GM19035 (cell line): ENCODE results near the gene ELL.

Experiments
- ATAC-seq: cut with Tn5 transposase; IDR thresholded peaks from one replicate; pipeline ENCODE4 v1.9.1; 2021; ENCODE audit not compliant: unreplicated experiment

Gene ELL

DNA sequence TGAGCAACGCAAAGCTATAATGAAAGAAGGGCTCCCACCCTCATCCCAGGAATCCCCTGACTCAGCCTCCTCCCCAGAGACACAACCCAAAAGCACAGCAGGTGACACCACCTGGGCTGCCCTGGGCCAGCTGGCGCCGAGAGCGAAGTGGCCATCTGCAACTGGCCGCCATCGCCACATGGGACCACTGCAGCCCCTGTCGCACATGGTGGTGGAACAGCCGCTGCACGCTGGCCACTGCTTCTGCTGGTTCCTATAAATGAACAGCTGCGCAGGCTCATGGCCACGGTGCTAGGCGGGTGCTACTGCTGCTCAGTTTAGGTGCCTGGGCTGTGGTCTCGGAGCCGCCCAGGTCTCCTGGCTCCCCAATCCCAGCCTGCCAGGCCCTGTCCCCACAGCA, 72.3 kb downstream of the ELL start:
- no peak for ATAC-seq

DNA sequence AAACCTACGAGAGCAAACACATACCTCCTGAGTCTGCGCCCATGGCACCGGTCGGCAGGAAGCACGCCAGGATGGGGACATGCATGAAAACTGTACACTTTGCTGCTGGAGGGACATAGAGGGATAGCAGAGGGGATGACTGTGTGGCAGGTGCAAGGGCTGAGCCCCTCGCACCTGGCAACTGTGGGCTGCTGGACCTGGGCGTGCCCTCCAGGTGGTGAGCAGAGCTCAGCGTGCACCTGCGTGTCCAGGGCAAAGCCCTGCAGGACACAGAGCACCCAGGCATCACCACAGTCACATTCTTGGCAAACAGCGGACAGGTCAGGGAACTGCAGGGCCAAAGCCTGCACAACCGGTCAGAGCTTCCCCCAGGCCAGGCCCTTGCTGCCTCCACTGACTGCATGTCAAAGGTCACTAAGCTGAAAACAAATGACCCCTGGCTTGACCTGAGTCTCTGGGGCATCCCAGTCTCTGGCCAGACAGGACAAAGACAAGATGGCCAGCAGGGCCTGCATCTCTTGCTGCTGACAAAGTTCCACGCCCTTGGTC, 75.0 kb downstream of the ELL start:
- ATAC-seq, result no peak

DNA sequence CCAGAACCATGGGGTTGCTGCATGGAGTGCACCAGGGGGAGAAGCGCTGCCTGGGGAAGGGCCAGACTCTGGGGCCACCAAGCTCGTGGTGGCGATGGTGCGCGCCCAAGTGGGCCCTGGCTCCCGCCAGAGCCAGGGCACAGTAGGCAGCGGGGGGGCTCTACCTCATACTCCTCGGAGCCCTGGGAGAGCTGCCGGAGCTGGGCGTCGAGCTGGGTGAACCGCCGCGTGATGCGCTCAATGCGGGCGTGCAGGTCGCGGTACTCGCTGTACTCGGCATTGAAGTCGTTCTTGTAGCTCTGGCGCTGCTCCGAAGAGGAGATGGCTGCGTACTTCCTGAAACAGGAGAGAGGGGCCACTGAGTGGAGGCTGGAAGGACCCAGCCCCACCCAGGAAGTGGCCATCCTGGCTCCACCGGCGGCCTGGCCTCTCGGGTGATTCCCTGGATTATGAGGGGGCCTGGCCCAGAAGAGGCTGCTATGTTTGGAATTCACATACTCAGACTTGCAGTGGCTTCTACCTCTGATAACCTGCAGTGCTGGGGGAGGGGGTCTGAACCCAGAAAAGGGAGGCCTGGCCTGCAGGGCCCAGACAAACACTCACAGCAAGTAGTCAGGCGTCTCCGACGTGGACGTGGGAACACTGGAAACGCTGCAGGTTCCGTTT, 75.6 kb downstream of the ELL start:
- no peak for ATAC-seq

DNA sequence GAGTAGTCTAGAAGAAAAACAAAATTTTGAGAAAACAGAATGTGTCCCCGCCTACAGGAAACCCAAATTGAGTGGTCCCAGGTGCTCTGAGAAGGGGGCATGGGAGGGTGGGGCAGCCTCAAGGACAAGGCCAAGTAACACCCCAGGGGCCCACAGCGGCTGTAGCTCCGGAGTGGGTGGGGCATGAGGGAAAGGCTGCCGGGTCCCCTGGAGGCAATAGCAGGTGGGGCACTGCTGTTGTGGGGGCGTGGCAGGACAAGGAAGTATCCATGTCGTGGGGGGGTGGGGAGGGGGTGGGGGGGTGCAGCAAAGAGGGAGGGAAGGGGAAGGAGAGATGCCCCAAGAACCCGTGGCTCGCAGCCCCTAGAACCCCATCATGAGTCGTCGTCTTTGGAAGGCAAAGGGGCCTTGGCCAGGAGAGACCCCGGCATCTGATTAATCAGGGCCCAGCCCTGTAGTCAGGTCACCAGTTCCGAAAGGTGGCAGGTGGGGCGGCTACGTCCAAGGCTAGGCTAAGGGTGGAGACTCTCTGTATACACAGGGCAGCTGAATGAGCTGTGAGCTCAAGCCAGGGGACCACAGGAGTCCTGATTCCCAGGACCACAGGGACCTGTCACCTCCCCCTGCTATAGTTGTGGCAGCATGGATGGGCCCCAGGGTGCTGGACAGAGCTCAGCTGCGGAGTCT, 76.5 kb downstream of the ELL start:
- no peak for ATAC-seq

DNA sequence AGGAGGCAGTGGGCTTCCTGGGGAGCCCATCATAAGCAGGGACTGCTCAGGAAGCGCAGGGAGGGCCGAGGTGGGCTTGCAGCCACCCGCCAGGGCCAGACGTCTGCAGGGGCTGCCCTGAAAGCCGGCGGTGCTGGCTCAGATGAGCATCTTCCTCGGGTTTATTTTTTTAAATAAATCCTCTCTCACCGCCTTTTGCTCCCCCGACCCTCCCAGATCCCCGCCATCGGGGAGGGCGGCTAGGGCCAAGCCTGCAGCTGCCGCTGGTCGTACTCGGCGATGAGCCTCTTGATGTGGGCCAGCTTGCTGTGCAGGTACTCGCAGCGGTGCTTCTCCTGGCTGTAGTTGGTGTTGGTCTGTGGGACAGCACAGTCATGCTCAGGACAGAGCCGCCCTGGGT, 77.4 kb downstream of the ELL start:
- no peak for ATAC-seq

DNA sequence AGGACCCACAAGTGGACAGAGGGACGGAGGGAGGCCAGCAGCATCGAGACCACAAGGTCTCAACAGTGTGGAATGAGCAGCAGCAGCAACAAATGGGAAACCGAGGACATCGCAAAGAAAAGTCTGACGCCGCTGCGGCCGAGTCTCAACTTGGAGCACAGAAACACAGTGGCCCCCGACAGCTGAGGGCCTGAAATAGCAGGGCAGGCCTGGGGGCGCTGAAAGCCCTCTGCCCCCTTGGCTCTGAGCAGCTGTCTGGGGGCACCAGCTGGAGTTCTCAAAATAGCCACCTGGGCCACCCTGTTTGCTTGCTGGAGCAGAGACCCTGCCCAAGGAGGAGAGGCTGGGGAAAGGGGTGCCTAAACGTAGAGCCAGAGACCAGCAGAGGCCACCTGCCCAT, 78.0 kb downstream of the ELL start:
- no peak for ATAC-seq

DNA sequence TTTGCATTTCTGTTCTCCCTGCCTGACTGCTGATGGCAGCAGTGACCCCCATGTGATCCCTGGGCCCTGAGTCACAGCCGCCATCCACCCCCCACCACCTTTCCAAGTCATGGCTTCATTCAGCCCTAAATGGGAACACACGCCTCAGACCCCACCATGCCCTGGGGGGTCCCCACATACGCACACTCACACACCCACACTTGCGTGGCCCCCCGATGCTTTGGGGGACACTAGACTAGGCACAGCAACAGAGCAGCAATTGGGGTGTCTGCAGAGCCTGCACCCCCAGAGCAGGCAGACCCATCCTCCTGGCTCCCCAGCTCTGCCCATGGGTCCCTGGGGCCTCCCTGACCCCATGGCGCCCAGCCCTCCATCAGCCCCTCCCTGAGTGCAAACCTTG, 78.5 kb downstream of the ELL start:
- ATAC-seq, result no peak

DNA sequence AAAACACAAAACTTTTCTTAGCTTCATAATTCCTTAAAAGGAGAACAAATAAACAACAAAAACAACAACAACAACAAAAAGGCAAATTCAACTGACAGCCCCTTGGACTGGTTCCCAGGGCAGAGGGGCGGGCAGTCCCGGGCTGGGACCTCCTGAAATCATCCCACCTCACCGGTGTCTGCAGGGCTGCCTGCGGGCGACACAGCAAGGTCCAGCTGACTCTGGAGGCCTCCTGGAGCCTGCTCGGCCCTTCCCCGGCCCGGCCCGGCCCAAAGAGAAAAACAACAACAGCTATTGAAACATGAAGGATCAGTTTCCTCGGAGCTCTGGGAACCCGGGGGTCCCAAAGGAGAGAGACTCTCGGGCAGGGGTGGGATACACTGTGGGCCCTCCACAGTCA, 78.9 kb downstream of the ELL start:
- no peak for ATAC-seq

DNA sequence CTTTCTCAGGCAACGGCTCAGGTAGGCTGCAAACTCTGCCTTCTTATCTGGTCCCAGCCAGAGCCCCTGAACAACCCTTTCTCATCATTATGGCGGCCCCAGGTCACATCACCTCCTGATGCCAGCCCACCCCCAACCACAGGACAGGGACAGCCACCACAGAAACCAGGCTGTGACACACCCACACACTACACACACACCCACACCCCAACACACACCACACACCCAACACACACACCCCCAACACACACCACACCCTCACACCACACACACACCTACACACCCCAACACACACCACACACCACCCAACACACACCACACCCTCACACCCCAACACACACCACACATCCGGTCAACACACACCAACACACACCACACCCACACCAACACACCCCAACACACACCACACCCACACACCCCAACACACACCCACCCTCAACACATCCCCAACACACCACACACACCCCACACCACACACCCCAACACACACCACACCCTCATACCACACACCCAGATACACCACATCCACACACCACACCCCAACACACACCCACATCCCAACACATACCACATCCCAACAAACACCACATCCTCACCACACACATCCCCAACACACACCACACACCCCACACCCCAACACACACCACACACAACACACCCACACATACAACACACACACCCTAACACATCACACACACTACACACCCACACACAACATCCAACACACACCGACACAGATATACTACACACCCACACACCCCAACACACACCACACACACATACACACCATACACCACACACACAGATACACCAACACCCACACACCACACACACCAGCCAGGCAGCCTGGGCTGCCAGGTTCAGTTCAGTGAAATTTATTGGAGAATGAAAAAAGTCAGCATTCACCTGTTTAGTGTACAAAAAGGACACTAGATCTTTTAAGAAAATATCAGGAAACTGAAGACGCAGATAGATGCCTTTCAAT, 79.8 kb downstream of the ELL start:
- no peak for ATAC-seq

DNA sequence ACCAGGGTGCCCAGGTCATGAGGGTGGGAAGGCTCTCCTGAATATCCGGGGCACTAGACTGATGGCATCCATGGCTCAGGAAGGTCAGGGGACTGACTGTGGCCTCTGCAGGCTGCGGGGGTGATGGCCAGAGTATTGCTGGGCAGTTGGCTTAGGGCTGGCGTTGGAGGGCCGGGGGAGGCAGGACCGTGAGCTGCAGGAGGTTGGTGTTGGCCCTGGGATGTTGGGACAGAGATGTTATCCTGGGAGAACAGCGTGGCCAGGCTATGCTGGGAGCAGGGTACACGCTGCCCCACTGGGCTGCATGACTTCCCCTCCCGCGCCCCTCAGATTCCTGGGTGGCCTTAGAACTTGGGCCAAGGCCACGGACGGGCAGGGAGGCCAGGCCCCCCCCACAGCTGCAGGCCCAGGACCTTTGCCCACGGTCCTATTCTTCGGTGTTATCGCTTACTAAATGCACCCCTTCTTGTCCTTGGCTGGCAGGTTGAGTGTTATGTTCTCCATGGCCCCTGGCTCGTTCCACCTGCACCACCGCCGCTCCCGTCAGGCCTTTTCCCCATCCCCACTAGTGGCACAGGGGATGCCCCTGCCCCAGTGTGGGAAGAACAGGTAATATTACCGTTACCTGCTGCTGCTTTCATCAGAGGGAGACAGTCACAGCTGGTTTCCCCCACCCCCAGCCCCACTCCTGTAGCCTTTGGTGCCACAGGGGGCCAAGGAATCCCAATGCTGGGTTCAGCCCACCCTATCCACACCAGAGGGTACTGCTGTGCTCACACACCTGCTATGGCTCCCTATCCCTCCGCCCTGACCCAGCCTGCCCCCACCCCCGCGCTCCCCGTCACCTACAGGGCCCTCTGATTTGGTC, 80.7 kb downstream of the ELL start:
- no peak for ATAC-seq

DNA sequence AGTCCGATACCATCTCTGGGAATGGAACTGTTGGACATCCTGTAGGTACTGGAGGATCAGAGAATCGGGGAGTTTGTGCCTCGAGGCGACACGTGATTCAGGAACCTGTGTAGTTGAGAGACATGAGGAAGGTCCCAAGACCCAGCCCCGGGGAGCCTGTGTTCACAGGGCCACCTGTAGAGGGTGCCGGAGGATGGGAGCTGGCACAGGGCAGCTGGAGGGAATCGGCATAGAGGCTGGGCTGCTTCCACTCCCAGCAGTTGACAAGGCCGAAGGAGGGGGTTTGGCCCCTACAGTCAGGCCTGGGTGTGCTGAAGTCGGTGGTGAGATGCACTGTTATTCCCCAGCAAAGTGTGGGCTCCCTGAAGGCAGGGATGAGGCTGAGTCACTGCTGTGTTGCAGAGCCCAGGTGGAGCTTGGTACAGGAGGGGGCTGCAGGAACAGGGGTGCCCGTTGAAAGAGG, 81.4 kb downstream of the ELL start:
- no peak for ATAC-seq

DNA sequence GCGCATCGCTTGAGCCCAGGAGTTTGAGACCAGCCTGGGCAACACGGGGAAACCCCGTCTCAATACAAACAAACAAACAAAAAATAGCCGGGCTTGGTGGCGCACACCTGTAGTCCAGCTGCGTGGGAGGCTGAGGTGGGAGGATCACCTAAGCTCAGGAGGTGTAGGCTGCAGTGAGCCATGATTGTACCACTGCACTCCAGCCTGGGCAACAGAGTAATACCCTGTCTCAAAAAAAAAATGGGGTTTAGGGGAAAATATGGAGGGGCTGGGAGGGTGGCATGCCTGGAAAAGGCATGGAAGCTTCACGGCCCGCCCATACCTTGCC, 82.0 kb downstream of the ELL start:
- ATAC-seq, result no peak

DNA sequence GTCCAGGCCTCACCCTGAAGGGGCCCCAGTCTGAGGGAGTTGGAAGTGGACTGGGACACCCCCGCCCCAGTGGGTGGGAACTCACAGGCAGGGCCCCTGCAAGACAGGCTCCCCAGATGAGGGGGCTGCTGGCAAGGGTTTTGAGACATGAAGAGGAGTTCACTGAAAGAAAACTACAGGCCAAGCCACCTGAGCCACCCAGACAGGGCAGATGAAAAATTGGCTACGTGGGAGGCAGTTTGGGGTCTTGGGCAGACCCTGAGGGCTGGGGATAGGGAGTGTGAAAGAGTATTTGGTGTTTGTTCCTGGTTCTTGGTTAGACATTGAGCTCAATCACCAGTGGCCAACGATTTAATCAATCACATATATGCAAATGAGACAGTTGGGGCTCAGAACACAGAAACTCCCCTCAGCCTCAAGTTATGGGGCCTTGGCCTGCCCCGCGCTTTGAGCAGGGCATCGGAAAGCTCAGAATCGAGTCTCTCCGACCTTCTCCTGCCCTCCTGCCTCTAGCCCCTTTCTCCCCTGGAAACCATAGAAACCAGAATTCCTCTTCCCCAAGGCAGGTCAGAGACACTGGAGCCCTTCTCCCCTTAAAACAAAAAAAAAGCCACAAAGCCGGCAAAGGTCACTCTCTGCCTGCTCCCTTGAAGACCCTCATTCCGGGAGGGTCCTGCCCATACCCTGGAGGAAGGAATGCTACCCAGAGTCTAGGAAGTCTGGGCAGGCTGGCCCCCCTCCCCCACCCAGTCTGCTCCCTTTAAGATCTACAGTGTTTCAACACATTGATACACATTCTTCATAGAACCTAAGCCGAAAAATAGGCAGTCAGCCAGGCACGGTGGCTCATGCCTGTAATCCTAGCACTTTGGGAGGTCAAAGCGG, 82.6 kb downstream of the ELL start:
- no peak for ATAC-seq

DNA sequence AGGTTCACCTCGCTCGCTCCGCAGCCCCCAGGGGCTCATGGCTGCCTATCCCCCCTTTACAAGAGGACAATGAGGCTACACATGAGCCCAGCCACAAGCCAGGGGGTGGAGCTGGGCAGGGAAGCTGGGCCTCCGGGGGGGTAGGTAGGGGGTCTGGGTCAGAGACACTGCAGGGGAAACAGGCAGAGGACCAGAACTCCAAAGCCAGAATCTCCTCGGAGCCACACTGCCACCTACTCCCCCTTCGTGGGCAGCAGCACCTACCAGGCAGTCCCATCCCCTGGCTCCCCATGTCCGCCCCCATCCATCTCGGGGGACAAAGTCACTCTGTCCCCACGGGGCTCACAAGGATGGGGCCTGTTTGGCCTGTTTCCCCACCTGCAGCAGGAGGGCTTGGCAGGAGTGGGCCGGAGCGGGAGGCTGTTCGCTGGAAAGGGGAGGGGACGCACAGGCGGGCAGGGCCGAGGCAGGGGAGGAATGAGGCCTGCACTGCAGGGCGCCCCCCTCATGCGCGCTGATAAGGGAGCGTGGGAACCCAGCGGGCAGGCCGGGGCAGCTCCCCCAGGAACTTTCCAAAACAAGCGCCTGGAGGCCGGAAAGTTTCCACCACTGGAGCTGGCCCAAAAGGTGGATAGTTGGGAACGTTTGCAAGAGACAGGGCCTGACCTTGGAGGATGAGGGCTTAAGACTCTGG, 83.4 kb downstream of the ELL start:
- ATAC-seq, result no peak

DNA sequence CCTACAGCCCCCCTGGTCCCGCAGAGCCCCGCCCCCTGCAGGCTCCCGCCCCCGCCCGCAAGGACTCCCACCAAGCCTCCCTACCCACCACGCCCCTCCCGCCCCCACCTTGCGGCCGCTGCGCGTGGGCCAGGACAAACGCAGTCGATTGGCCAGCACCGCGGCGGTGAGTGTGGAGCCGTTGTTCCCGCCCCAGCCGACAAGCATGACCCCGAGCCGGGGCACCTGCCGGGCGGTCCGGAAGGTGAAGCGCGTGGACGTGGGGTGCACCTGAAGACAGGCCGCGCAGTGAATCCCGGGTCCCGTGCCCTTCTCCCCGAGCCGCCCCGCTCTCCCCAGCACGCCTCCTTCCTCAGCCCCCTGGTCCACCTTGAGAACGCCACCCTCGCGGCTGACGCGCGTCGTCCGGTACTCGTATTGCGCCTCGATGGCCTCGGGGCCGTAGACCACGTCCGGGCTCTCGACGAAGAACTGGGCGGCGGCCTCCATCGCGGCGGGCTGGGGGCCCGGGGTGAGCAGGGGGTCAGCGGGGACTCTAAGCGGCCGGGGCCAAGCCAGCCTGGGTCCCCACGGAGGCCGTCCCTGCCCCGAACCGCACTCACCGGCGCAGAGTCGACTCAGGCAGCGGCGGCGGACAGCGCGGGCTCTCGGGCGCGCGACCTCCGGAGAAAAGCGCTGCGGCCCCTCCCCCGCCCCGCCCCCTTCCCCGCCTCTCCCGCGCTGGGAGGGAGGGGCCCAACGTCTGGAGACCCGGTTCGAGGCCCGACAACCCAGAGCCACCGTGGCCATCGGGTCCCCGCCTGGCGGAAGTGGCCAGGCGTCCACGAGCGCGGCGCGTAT, 84.2 kb downstream of the ELL start, which contains the start of gene ISYNA1:
Gene ISYNA1 (minus strand): TSS at position 643 of the 840 bp plus-strand sequence. CDS start 154 bp downstream, at position 489.
- no peak for ATAC-seq

DNA sequence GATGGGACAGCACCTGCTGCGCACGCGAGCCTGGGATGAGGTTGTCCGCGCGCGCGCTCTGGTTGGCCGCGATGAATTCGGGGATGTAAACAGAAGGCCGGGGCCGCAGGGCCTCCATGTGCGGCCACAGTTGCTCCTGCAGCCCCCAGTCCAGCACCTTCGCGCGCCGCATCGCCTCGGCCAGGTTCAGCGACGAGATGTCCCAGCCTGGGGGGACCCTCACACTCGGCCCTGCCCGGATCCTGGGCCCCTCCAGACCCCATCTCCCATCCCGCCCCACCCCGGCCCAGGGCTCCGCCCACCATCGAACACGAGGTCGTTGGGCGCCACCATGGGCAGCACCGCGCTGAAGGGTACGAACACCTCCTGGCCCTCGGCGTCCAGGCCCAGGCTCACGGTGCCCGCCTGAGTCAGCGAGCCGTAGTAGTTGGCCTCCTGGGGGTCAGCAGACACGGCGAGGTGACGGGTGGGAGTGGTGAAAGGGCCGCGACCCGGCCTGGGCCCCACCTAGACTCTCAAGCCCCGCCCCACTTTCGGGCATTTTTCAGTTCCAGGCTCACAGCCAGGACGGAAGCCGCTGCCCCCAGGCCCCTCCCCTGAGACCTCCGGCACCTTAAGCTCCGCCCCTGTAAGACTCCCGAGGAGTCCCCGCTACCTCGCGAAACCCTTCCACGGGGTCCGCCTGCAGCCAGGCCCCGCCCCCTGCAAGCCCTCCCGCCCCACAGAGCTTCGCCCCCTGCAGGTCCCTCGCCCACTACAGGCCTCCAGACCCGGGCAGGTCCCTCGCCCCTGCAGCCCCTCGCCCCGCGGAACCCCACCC, 85.0 kb downstream of the ELL start:
- peak; percentile 51 for ATAC-seq
